Rectal smooth muscle tissue (tissue), 1 donor: ENCODE data around the gene CDADC1.

Experiments
- H3K27ac ChIP-seq: one replicate; pipeline ENCODE4 v1.7.0; 2013; ENCODE audit warnings: low read depth, low read length, inconsistent platforms
- H3K27me3 ChIP-seq: one replicate; pipeline ENCODE4 v1.7.0; 2013; ENCODE audit warnings: low read length; ENCODE audit not compliant: control insufficient read depth, insufficient read depth
- H3K36me3 ChIP-seq: one replicate; pipeline ENCODE4 v1.7.0; 2013; ENCODE audit warnings: low read length; ENCODE audit not compliant: control insufficient read depth, insufficient read depth
- H3K4me1 ChIP-seq: one replicate; pipeline ENCODE4 v1.7.0; 2013; ENCODE audit warnings: low read length; ENCODE audit not compliant: control insufficient read depth, insufficient read depth
- H3K4me3 ChIP-seq: one replicate; pipeline ENCODE4 v1.7.0; 2013; ENCODE audit warnings: low read length
- H3K9ac ChIP-seq: one replicate; pipeline ENCODE4 v1.7.0; 2013; ENCODE audit warnings: low read length

Gene CDADC1

DNA sequence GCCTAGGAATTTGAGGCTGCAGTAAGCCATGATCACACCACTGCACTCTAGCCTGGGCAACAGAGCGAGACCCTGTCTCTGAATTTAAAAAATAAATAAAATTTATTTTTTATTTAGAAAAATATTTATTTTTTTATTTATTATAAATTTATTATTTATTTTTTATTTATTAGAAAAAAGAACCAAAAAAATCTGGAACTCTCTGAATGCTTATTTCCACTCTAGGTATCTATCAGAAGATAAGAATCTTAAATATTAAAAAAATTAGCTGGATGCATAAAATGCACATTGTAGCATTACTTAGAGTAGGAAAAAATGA lies 82.8 kb downstream of the CDADC1 start:
- H3K27me3 ChIP-seq = no peaks in the 10 kb centered on the region
- no peak overlapping the region for H3K9ac ChIP-seq
- H3K4me1 ChIP-seq = no peaks in the 10 kb centered on the region
- H3K36me3 ChIP-seq = no peaks in the 10 kb centered on the region
- H3K27ac ChIP-seq = no peak overlapping the region
- no peak overlapping the region for H3K4me3 ChIP-seq

- Histone ChIP-seq H3K4me3 (no peak overlapping the region), H3K9ac (no peak overlapping the region), H3K27ac (no peak overlapping the region), H3K4me1 (no peaks in the 10 kb centered on the region), H3K27me3 (no peaks in the 10 kb centered on the region), H3K36me3 (no peaks in the 10 kb centered on the region)
Observed at GRCh38 chr13:49336655-49337054, 88.9 kb downstream of the CDADC1 start.

GRCh38 chr13:49340161-49340560 lies 92.4 kb downstream of the CDADC1 start:
- no peaks in the 10 kb centered on the region for H3K27me3 ChIP-seq

DNA sequence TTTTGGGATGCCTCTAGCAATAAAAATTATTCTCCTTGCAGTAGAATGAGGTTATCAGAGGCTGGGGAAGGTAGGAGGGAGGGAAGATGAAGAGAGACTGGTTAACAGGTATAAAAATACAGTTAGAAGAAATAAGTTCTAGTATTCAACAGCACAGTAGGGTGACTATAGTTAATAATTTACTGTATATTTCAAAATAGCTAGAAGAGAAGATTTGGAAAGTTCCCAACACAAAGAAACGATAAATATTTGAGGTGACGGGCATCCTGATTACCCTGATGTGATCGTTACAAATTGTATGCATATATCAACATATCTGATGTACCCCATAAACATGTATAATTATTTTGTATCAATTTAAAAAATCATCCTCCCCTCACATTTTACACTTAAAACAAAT lies 93.8 kb downstream of the CDADC1 start:
- Histone ChIP-seq H3K27me3 (no peaks in the 10 kb centered on the region), H3K27ac (no peak overlapping the region), H3K4me1 (no peaks in the 10 kb centered on the region), H3K9ac (no peak overlapping the region), H3K4me3 (no peak overlapping the region), H3K36me3 (peaks cover 3% of the 10 kb centered on the region)

More at GRCh38 chr13:49340161-49340560, 92.4 kb downstream of the CDADC1 start:
- H3K4me3 ChIP-seq = no peak overlapping the region
- no peaks in the 10 kb centered on the region for H3K4me1 ChIP-seq
- no peak overlapping the region for H3K27ac ChIP-seq
- no peak overlapping the region for H3K9ac ChIP-seq
- peaks cover 3% of the 10 kb centered on the region for H3K36me3 ChIP-seq

- Histone ChIP-seq H3K9ac (no peak overlapping the region), H3K4me3 (no peak overlapping the region), H3K27me3 (no peaks in the 10 kb centered on the region), H3K27ac (no peak overlapping the region), H3K4me1 (no peaks in the 10 kb centered on the region), H3K36me3 (peaks cover 3% of the 10 kb centered on the region)
Observed at GRCh38 chr13:49341941-49342340, 94.2 kb downstream of the CDADC1 start.

DNA sequence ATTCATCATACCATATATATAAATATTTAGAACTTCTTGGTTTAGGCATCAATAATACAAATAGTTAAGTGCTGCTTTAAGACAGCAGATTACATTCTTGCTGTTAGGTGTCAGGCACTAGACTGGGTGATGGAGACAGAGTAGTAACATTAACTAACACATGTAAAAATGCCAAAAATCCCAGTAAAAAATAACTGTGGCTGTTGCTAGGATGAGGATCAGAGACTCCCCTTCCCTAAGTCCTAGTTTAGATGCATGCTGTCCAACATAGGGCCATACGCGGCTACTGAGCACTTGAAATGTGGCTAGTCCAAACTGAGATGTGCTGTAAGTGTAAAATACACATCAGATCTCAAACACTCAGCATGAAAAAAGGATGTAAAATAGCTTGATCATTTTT lies 94.7 kb downstream of the CDADC1 start:
- Histone ChIP-seq H3K36me3 (peaks cover 3% of the 10 kb centered on the region), H3K4me3 (no peak overlapping the region), H3K9ac (no peak overlapping the region), H3K4me1 (no peaks in the 10 kb centered on the region), H3K27ac (no peak overlapping the region), H3K27me3 (no peaks in the 10 kb centered on the region)
